IMR-90 (cell line): ENCODE results near the gene RRP8. TPM values are rescaled to one million over a fixed set of nuclear protein-coding genes. Genes with fewer than 3 reads are reported as not detected.
A peak's percentile ranks its signal among the peaks of the same experiment; 100 is the strongest.

Experiments
- ATAC-seq: fragments of 200-7000 bp; cut with Tn5 transposase; 2 replicates; pipeline ENCODE4 v1.9.1; 2020; ENCODE audit warnings: low read depth, mild to moderate bottlenecking, moderate library complexity
- BruUV-seq: library from RNA; stranded (reverse); fragments of 400-500 nt; replicated peaks from 2 replicates; lab custom pipeline; 2021; lab: Mats Ljungman, UMichigan
- CTCF ChIA-PET: fragments of 300-600 bp; formaldehyde crosslinking; extraction: SDS; loops from one replicate; lab custom pipeline; 2021; ENCODE audit warnings: antibody characterized with exemption; lab: Yijun Ruan, JAX
- POLR2A ChIA-PET: fragments of 300-600 bp; sonication (Branson Sonifier 250); formaldehyde crosslinking; loops from one replicate; lab custom pipeline; 2022; ENCODE audit warnings: antibody characterized with exemption; ENCODE audit not compliant: unreplicated experiment; lab: Charles Lee
- DNase-seq: peaks from one replicate; pipeline ENCODE4 v3.0.0; 2013
- H2AFZ ChIP-seq: replicated peaks from 2 replicates; pipeline ENCODE3; 2013; ENCODE audit warnings: low read length, mild to moderate bottlenecking; ENCODE audit not compliant: poor library complexity
- H2AK5ac ChIP-seq: 2 replicates; pipeline ENCODE4 v1.6.1; 2013; ENCODE audit warnings: low read depth, low read length, inconsistent platforms
- H2AK9ac ChIP-seq: replicated peaks from 2 replicates; pipeline ENCODE3; 2013; ENCODE audit warnings: mild to moderate bottlenecking, low read depth, low read length, moderate library complexity; ENCODE audit not compliant: poor library complexity
- H2BK120ac ChIP-seq: 2 replicates; pipeline ENCODE4 v1.6.1; 2013; ENCODE audit warnings: low read depth, low read length, inconsistent platforms
- H2BK15ac ChIP-seq: 3 replicates; pipeline ENCODE4 v1.6.1; 2013; ENCODE audit warnings: low read depth, low read length, inconsistent platforms
- H2BK20ac ChIP-seq: 2 replicates; pipeline ENCODE4 v1.6.1; 2013; ENCODE audit warnings: low read depth, mild to moderate bottlenecking, inconsistent platforms, low read length, moderate library complexity
- H2BK5ac ChIP-seq: 2 replicates; pipeline ENCODE4 v1.6.1; 2013; ENCODE audit warnings: mild to moderate bottlenecking, low read depth, low read length, inconsistent platforms; ENCODE audit not compliant: poor library complexity, severe bottlenecking
- H3K14ac ChIP-seq: replicated peaks from 2 replicates; pipeline ENCODE4 v1.6.1; 2013; ENCODE audit warnings: low read depth, low read length, inconsistent platforms
- H3K18ac ChIP-seq: 2 replicates; pipeline ENCODE4 v1.6.1; 2013; ENCODE audit warnings: low read depth, low read length, control low read depth
- H3K23ac ChIP-seq: 2 replicates; pipeline ENCODE4 v1.6.1; 2013; ENCODE audit warnings: low read depth, low read length, inconsistent platforms
- H3K27ac ChIP-seq: 2 replicates; pipeline ENCODE4 v1.5.1; 2013; ENCODE audit warnings: mild to moderate bottlenecking, control low read depth, low read length; ENCODE audit not compliant: insufficient read depth
- H3K27me3 ChIP-seq: 2 replicates; pipeline ENCODE4 v1.6.1; 2013; ENCODE audit warnings: low read length; ENCODE audit not compliant: control insufficient read depth, insufficient read depth
- H3K36me3 ChIP-seq: 2 replicates; pipeline ENCODE4 v1.6.1; 2013; ENCODE audit warnings: low read length, mixed read lengths; ENCODE audit not compliant: control insufficient read depth, insufficient read depth
- H3K4ac ChIP-seq: 2 replicates; pipeline ENCODE4 v1.6.1; 2013; ENCODE audit warnings: low read depth, low read length, inconsistent platforms
- H3K4me1 ChIP-seq: 2 replicates; pipeline ENCODE4 v1.6.1; 2013; ENCODE audit warnings: low read length, mixed read lengths; ENCODE audit not compliant: control insufficient read depth, insufficient read depth
- H3K4me2 ChIP-seq: 2 replicates; pipeline ENCODE4 v1.6.1; 2013; ENCODE audit warnings: low read depth, mild to moderate bottlenecking, control low read depth, low read length, moderate library complexity
- H3K4me3 ChIP-seq: 2 replicates; pipeline ENCODE4 v1.5.1; 2013; ENCODE audit warnings: low read depth, mild to moderate bottlenecking, control low read depth, low read length, moderate library complexity; ENCODE audit not compliant: insufficient read depth
- H3K56ac ChIP-seq: 2 replicates; pipeline ENCODE4 v1.6.1; 2013; ENCODE audit warnings: low read length, inconsistent platforms; ENCODE audit not compliant: insufficient read depth; ENCODE audit errors: extremely low read depth
- H3K79me1 ChIP-seq, 2 experiments: 2 replicates each; pipeline ENCODE4 v1.6.1; 2013; ENCODE audit warnings: low read length in 2 of 2, inconsistent platforms in 1 of 2, low read depth in 1 of 2
- H3K9ac ChIP-seq: 2 replicates; pipeline ENCODE4 v1.6.1; 2013; ENCODE audit warnings: low read depth, low read length, control low read depth
- H3K9me1 ChIP-seq: 2 replicates; pipeline ENCODE4 v1.6.1; 2013; ENCODE audit warnings: low read length, inconsistent platforms; ENCODE audit not compliant: insufficient read depth
- H3K9me3 ChIP-seq: 2 replicates; pipeline ENCODE4 v1.6.1; 2013; ENCODE audit warnings: low read length; ENCODE audit not compliant: control insufficient read depth, insufficient read depth
- H4K20me1 ChIP-seq: 2 replicates; pipeline ENCODE4 v1.6.1; 2013; ENCODE audit warnings: low read length, inconsistent platforms; ENCODE audit not compliant: insufficient read depth
- H4K5ac ChIP-seq: 2 replicates; pipeline ENCODE4 v1.6.1; 2013; ENCODE audit warnings: mild to moderate bottlenecking, low read depth, low read length, control low read depth
- H4K8ac ChIP-seq, 2 experiments: 2 replicates each; pipeline ENCODE4 v1.6.1; 2013; ENCODE audit warnings: low read depth in 2 of 2, low read length in 2 of 2, control low read depth in 1 of 2, inconsistent platforms in 1 of 2
- H4K91ac ChIP-seq: 2 replicates; pipeline ENCODE4 v1.6.1; 2013; ENCODE audit warnings: low read depth, low read length, inconsistent platforms; ENCODE audit not compliant: insufficient read depth
- ELK1 ChIP-seq: fragments of 150-350 bp; IDR thresholded peaks from 2 replicates; pipeline ENCODE4 v1.6.1; 2016; ENCODE audit warnings: low read depth, mild to moderate bottlenecking, low read length, moderate library complexity, borderline replicate concordance
- MXI1 ChIP-seq: IDR thresholded peaks from 2 replicates; pipeline ENCODE4 v1.6.1; 2012; ENCODE audit warnings: low read depth, mild to moderate bottlenecking, low read length, moderate library complexity, borderline replicate concordance
- NFE2L2 ChIP-seq: fragments of 150-350 bp; IDR thresholded peaks from 2 replicates; pipeline ENCODE4 v1.6.1; 2016; ENCODE audit warnings: low read depth, mild to moderate bottlenecking, low read length
- RAD21 ChIP-seq: IDR thresholded peaks from 2 replicates; pipeline ENCODE4 v1.6.1; 2012; ENCODE audit warnings: low read length, improper control_type of control experiment
- SMC3 ChIP-seq: fragments of 150-350 bp; IDR thresholded peaks from 2 replicates; pipeline ENCODE4 v1.6.1; 2016; ENCODE audit warnings: low read depth, mild to moderate bottlenecking, antibody characterized with exemption, low read length, moderate library complexity
- WGBS, 2 experiments: methylation state at CpG; one replicate each; pipeline versions ENCODE4 v1.1.5 to v1.1.7; 2013; ENCODE audit warnings: missing lambda C conversion rate in 2 of 2; ENCODE audit not compliant: insufficient read length in 1 of 2; ENCODE audit errors: extremely low coverage in 2 of 2; 5-methylcytosine and 5-hydroxymethylcytosine counted together
- dilution Hi-C: fragments of 300-500 bp; cut with HindIII; formaldehyde crosslinking; loops from one replicate; pipeline ENCODE4 v1.14.3; 2018; ENCODE audit warnings: low sequenced_read_pairs; ENCODE audit not compliant: unreplicated experiment
- in situ Hi-C: fragments of 300-500 bp; cut with MboI; formaldehyde crosslinking; loops from 3 replicates; pipeline ENCODE4 v1.14.3; 2019; ENCODE audit warnings: low sequenced_read_pairs, inconsistent platforms, mixed read lengths
- intact Hi-C: fragments of 100-400 bp; cut with micrococcal nuclease; formaldehyde crosslinking; loops from 2 replicates; pipeline ENCODE4 v1.10.0; 2022
- polyA plus RNA-seq, 3 experiments: library from polyadenylated mRNA; depleted of rRNA; stranded (reverse); fragments of >200 nt; gene quantifications; 2 replicates each; pipeline ENCODE4 v1.2.3, GENCODE V29; 2012; ENCODE audit warnings: low replicate concordance in 1 of 3
- total RNA-seq: library from RNA; depleted of rRNA; stranded (reverse); fragments of >200 nt; gene quantifications from 2 replicates; pipeline ENCODE4 v1.2.3, GENCODE V29; 2012
- TF ChIP-seq, protein P1 (sequence below): conservative IDR thresholded peaks from 2 replicates; pipeline ENCODE4 v1.5.1; 2012; ENCODE audit warnings: mild to moderate bottlenecking, low read depth, low read length, improper control_type of control experiment

Gene RRP8
- total and polyA plus RNA-seq, 2 of the 4 experiments (the other 2 are of a cell fraction): 10.8 to 11.5 TPM

DNA sequence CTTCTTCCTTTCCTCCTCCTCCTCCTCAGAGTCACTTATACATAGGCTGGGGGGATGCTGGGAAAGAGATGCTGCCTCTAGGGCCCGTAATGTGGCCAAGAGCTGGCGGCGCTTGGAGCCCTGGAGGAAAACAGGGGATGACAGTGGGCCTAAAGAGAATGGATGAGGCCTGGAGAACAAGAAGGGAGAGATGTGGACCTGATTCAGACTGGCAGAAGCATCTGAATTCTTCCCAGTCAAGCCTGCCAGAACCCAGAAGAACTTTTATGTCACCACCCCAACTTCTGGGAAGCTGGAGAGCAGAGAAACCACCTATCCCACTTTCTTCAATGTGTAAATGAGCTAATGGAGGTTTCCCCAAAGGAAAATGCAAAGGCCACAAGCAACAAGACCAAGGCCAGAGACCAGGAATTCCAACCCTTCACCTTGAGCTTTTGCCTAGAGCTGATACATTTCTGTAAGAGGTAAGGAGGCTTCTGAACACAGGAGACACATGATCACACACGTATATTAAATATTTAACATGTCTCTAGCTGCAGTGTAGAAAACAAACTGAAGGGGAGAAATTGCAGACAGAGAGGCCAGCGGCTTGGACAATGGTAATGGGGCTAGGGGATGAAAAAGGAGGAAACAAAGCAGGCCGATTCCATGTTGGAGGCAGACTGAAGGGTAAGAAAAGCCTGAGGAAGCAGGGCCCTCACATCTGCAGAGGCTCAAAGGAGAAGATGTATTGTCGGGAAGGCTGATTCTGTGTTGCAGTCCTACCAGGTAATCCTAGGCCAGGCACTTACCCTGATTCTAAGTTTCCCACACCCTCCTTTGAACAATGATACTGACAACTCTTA is 1.1 kb downstream of the RRP8 start:
- TF ChIP-seq RAD21 (no peak), MXI1 (no peak), ELK1 (no peak), SMC3 (no peak), NFE2L2 (no peak)
- TF ChIP-seq, protein P1, sequence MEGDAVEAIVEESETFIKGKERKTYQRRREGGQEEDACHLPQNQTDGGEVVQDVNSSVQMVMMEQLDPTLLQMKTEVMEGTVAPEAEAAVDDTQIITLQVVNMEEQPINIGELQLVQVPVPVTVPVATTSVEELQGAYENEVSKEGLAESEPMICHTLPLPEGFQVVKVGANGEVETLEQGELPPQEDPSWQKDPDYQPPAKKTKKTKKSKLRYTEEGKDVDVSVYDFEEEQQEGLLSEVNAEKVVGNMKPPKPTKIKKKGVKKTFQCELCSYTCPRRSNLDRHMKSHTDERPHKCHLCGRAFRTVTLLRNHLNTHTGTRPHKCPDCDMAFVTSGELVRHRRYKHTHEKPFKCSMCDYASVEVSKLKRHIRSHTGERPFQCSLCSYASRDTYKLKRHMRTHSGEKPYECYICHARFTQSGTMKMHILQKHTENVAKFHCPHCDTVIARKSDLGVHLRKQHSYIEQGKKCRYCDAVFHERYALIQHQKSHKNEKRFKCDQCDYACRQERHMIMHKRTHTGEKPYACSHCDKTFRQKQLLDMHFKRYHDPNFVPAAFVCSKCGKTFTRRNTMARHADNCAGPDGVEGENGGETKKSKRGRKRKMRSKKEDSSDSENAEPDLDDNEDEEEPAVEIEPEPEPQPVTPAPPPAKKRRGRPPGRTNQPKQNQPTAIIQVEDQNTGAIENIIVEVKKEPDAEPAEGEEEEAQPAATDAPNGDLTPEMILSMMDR: no peak
- in situ Hi-C loops (no loop called here), dilution Hi-C loops (no loop called here), intact Hi-C loops (loop anchor here (5.0 kb wide), 2 partner anchors 120 to 155 kb away; partner anchors contain the start of genes ARFIP2 and TIMM10B)
- H2AK5ac ChIP-seq: peak overlapping the region; percentile 42; the same call in 1 of the 2 replicates
- peak overlapping the region; percentile 82 for H3K23ac ChIP-seq
- peak overlapping the region; percentile 63 for H2AK9ac ChIP-seq
- CTCF ChIA-PET: interaction anchor here (0.6 kb wide), 2 partner anchors 87 to 111 kb away, joined by 4 to 5 read pairs; no protein-coding TSS in a partner anchor
- BruUV-seq: no TSS peak
- peak overlapping the region; percentile 74; the same call in 1 of the 2 replicates for H3K56ac ChIP-seq
- H2BK120ac ChIP-seq: no peak overlapping the region
- peak overlapping the region; percentile 95 for H3K4me2 ChIP-seq
- H3K27me3 ChIP-seq: no peaks in the 10 kb centered on the region
- POLR2A ChIA-PET: no interaction called here
- ATAC-seq: no peak
- no peak overlapping the region for H2AFZ ChIP-seq
- no peak for DNase-seq
- H3K4ac ChIP-seq: peak overlapping the region; percentile 50; the same call in 1 of the 2 replicates
- H3K18ac ChIP-seq: no peak overlapping the region
- peak overlapping the region; percentile 36 for H3K27ac ChIP-seq
- H4K8ac ChIP-seq: peak overlapping the region in 1 of 2 experiments; percentile 69; a peak in 3 of 4 replicates
- no peaks in the 10 kb centered on the region for H3K9me3 ChIP-seq
- H4K5ac ChIP-seq: no peak overlapping the region
- peak overlapping the region; percentile 89 for H3K14ac ChIP-seq
- peaks cover 34% of the 10 kb centered on the region for H3K36me3 ChIP-seq
- no peak overlapping the region for H2BK20ac ChIP-seq
- peaks cover 5% of the 10 kb centered on the region; the same call in 1 of the 2 replicates for H4K20me1 ChIP-seq
- no peak overlapping the region for H2BK5ac ChIP-seq
- H3K9me1 ChIP-seq: peaks cover 19% of the 10 kb centered on the region
- peaks cover 21 to 70% of the 10 kb centered on the region in 2 experiments for H3K79me1 ChIP-seq
- no peak overlapping the region for H2BK15ac ChIP-seq
- H3K9ac ChIP-seq: peak overlapping the region; percentile 88
- peak overlapping the region; percentile 90 for H3K4me3 ChIP-seq
- H4K91ac ChIP-seq: no peak overlapping the region
- peaks cover 10% of the 10 kb centered on the region for H3K4me1 ChIP-seq
- no CpG with 5 or more reads among the region's 7 CpGs for WGBS, 2 experiments
